ENCODE measurements around the gene OR2T1.
"Not testable (repeated sequence)": the region's sequence is repeated elsewhere in the genome, so short reads cannot be mapped to it uniquely, and the experiment has no call there.

The OR2T1 gene, protein sequence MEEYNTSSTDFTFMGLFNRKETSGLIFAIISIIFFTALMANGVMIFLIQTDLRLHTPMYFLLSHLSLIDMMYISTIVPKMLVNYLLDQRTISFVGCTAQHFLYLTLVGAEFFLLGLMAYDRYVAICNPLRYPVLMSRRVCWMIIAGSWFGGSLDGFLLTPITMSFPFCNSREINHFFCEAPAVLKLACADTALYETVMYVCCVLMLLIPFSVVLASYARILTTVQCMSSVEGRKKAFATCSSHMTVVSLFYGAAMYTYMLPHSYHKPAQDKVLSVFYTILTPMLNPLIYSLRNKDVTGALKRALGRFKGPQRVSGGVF

DNA sequence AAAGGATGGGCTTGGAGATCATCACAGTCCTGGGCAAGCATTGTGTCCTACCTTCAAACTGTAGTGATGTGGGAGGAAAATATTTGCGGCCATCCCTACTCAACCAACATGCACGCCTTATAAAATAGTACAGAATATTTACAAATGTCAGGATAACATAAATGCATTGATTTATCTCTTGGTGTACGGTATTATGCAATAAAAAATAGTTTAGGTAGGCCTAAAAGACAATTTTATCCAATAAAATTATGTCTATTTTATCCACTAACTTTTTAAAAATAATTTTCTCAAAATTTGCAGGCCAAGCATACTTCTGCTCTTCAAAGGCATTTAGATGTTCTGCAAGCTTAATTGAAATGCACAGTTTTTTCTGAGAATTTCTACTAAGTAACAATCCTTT is at the start of gene OR2T1:
TSS of gene OR2T1 (plus strand) at position 301 of the 400 bp plus-strand sequence. CDS start 3,100 bp downstream, outside the sequence.
- no peak for DNase-seq

DNA sequence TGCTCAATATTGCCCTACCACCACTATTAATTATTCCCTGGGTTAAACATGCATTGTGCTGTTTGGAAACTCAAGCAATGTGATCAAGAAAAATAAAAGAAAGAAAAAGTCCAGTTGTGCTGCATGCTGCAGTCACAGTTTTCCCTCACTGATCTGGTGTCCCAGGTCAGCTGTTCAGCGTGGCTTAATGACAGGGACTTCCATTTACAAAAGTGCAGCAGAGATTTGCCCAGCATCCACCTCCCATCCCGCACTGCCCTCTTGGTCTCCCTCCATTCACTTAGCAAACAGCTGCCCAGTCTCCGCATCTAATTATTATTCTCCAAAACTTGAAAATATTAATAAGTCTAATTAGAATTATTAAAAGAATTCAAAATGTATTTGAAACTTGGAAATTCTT is 43.4 kb upstream of the OR2T1 start:
- DNase-seq = no peak

DNA sequence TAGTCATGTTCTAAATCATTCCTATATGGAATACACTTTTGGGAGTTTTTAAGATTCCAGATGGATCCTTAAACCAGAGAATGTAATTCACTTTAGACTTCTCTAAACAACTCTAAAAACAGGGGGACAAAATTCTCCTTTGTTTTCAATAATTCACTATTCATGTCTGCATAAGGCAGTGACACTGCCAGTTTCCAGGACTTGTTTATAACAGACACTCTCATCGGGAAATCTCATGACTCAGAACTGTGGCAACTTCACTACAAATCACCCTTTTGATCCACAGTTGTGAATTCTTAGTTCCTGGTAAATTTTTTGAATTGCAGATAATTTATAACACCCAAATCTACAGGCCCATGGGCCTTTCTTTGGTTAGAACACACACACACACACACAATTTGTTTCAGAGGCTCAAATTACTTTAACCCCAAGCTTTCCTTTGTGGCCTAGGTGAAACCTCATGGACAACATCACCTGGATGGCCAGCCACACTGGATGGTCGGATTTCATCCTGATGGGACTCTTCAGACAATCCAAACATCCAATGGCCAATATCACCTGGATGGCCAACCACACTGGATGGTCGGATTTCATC is 41.6 kb upstream of the OR2T1 start, which contains the start of gene OR2T4:
TSS of gene OR2T4 (plus strand) at position 545 of the 595 bp plus-strand sequence. CDS start at position 545, 0 bp downstream.
- DNase-seq = no peak

DNA sequence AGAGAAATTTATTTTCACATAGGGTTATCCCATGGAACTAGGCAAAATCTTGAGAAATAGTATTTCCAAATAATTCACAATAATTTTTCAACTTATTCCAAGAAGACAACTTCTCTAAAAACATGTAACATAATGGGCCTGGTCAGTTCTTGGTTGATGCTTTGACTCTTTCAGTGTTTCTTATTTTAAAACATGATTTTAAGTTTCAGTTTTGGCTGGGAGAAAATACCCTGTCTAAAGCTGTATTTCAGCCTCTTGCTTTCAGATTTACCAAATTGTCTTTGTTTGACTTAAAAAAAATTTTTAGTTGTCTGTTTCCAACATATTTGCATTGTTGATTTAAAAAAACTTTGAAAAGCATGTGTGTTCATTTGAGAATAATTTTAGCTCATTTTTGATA is 36.2 kb upstream of the OR2T1 start:
- no peak for DNase-seq

DNA sequence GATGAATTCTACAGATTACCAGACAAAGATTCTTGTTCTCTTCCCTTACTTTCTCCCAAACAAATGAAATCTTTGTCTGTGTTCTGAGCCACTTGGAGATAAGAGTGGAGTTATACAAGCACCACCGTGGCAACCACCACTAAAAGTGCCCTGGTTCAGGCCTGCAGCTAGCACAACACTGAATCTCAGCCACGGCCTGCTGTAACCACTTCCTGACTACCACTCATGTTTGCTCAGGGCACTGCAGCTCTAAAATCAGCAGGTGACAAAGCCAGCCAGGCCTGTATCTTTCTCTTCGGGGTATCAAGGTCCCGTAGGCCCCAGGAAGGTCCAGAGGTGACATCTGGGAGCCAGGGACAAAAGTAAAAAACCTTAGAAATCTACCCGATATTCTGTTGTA is 30.5 kb upstream of the OR2T1 start:
- DNase-seq = no peak

DNA sequence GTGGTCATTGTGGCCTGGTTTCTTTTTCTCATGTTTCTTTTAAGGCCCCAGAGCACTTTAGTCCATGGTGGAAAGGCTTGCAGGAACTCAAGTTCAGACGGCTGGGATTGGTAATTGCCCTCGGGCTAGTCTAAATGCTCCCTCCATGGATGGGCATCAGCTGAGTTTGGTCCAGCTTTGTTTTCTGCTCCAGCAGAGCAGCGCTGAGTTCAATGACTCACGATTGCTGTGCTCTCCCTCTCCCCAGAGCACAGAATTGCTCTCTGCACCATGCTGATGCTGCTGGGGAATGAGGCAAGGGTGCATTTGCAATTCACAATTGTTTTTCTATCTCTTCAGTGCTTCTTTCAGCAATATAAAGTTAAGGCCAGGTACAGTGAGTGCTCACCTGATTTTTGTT is 29.1 kb upstream of the OR2T1 start:
- DNase-seq = no peak

DNA sequence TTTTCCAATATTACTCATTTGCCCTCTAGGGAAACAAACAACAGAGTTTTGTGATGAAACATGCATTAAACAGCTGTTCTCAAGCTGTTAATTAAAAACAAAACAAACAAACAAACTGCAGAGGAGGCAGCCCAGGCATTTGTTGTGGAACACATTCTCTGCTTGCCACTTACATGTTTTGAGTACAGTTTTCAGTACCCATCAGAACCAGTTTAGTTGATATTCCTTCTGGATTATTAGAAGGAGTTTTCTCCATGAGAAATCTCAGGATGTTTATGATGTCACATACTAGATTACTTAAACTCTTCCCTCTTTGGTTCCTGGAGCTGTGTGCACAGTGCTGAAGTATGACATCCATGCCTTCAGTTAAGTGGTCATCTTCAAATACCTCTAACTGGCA is 27.4 kb upstream of the OR2T1 start, which contains the start of gene OR2T6:
TSS of gene OR2T6 (plus strand) at position 301 of the 400 bp plus-strand sequence. CDS start 11,863 bp downstream, outside the sequence.
- DNase-seq = no peak

DNA sequence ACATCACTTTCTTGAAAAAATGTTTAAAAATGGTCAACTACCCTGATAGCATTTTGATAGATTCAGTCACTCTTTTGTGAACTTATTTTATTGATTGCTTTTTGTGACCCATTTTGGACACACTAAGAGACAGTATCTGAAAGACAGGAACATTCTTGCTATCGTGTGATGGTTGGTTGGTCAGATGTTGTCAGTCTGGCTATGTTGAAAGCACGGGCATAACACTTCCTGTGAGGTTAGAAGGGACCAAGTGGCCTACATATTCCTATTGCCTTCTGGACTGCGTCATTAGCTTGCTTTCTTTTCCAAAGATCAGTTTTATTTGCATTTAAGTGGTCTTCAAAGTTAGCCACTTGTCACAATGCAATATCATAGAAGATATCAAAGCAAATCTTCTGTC is 25.9 kb upstream of the OR2T1 start:
- DNase-seq = no peak

DNA sequence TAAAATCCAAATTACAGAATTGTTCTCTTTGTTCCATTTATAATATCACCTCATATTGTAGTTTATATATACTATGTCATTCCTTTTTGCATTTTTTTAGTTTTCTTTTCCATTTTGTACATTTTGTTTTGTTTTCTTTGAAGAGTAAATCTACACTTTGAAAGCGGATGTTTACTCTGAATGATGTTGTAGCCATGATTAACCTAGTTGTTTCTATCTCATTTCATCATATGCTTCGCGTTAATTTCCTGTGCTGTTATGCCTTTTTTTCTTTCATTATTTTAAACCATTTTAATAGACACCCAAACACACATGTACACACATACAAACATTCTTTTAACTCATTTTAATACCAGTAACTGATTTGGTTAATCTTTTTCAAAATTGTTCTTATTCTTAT is 22.0 kb upstream of the OR2T1 start:
- DNase-seq = no peak

DNA sequence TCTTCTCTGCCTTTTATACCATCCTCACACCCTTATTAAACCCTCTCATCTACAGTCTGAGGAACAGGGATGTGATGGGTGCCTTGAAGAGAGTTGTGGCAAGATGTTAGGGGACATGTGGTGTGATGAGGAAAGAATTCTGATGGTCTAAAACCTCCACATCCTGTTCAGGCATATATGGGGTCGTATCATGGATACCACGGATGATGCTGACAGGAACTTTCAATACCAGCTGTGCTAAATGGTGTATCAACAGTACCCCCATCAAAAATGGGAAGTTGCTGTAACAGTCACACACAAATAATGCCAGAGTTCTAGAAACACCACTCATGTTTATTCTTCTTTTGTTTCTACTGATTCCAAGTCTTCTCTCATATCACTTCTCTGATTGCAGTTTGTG is 14.4 kb upstream of the OR2T1 start:
- no peak for DNase-seq

DNA sequence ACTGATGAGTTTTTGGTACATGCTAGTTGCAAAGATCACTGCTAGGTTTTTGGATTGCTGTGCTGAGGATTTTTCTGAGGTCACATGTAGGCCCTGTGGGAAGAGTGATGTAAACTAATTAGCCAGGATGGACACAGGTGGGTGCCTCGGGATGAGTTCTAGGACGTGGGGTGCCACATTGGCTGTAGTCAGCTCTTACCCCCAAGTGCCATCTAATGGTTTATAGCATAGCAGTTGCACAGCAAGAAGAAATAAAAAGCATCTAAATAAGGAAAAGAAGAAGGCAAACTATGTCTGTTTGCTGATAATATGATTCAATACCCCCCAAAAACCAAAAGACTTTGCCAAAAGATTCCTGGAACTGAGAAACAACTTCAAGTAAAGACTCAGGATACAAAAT is 9.8 kb upstream of the OR2T1 start:
- DNase-seq = no peak

DNA sequence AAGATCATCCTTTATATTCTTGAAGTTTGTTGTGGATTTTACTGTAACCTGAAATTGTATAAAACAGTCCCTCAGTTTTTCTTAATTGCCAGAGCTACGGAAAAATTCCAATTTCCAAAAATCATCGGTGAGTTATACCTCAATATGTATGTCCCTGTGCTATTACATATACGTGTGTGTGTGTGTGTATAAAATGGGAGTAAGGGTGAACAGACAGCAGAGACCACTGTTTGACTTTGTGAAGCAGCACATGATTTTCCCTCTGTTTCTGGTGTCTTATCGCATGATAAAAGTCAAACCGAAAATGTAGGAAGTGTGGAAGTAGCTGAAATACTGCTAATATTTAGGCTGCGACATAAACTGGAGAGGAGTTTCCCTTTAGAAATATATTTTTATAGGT is 1.2 kb downstream of the OR2T1 start:
- DNase-seq = no peak

DNA sequence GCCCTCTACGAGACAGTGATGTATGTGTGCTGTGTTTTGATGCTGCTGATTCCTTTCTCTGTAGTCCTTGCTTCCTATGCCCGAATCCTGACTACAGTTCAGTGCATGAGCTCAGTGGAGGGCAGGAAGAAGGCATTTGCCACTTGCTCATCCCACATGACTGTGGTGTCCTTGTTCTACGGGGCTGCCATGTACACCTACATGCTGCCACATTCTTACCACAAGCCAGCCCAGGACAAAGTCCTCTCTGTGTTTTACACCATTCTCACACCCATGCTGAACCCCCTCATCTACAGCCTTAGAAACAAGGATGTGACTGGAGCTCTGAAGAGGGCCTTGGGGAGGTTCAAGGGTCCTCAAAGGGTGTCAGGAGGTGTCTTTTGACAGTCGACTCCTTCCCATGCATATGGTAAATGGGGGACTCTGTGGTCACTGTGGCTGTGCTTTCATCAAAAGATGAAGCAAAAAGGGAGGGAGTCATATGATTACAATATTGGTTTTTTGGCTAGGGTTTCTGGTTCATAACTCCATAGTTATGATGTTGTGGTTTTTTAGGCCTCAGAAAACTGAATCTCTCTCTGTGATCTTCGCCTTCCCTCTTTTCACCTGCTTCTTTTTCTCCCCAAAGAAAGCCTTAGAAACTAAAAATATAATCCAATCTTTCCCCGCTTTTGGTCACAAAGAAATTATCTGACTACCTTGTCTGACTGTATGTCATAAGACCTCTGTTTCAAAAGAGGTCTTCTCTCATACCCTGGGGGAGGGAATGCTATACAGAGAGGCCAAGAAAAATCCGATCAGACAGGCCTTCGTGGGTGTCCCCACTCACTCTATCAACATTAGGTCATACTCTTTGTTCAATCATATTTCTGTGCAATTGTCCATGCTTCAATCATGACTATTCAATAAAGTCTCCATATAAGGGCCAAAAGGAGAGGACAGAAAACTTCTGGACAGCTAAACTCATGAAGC is 4.2 kb downstream of the OR2T1 start:
- DNase-seq = no peak

DNA sequence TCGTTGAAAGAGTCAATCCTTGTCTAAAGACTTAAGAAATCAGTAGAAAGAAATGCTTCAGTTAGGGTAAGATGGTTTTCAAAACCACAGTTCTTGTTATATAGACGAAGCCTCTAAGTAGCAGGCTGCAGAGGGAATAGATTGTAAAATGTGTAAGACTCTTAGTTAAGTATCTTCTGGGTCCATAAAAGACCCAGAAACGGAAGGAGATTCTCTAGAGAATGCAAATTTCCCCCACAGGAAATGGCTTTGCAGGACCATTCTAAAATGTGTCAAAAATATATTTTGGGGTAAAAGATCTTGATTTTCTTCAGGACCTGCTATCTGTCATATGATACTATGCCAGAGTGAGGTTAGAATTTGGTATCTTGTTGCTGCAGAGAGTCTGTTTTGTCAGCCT is 13.4 kb downstream of the OR2T1 start:
- no peak for DNase-seq

DNA sequence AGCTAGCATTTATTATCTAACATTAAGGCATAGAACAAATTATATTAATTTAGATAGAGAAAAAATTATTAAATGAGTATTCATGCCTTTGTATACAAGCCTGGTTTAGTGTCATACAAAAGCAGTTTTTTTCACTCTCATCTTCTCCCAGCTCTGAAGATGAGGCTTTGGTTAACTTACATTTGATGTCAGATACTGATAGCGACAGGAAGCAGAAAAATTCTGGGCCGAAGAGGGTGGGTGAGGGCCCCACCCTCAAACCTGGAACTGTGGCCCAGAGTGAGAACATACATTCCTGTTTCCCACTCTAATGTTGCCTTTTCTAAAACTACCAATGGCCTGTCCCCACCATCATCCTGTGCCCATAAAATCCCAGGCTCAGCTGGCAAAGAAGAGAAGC is 15.0 kb downstream of the OR2T1 start:
- no peak for DNase-seq

DNA sequence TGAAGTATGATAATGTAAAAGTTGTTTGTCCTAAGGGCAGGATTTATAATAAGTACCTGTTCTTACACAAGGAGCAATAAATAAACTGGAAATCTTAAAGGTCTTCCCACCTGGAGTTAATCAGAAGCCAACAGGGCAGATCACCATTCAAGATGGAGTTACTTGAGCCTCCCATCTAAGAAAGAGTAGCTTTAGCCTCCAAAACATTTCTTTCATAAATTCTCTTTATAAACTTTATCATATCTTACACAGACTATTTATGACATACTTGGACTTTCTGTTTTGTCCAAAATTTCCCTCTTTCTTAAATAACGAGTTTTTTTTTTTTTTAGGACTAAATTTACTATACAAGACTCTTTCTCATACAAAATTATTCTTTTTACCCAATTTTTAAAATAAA is 18.5 kb downstream of the OR2T1 start:
- no peak for DNase-seq

DNA sequence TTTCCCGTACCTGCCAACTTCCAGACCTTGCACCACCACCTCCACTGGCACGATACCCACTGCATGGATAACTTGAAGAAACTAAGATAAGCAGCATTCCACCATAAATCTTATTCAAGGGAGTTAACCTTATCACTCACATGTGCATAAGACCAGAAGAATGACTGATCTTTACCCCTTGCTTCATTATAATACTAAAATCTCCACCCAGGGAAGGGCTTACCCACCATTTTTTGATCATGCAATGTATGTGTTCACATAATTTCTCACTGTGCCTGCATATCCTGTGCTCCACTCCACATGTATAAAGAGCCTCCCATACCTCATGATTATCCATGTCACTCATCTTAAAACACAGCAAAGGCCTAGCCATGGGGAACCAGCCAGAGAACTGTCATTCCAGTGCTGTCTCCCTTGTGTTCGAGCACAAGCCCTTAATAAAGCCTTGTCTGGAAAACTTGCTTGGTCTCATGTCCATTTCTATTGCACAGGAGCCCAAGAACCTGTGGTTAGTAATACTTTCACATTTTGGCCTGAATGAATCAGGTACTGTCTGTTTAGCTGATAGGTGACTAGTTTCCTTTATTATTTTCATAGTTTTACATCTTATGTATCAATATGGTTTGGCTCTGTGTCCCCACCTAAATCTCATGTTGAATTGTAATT is 24.8 kb downstream of the OR2T1 start:
- not testable (repeated sequence) for DNase-seq

DNA sequence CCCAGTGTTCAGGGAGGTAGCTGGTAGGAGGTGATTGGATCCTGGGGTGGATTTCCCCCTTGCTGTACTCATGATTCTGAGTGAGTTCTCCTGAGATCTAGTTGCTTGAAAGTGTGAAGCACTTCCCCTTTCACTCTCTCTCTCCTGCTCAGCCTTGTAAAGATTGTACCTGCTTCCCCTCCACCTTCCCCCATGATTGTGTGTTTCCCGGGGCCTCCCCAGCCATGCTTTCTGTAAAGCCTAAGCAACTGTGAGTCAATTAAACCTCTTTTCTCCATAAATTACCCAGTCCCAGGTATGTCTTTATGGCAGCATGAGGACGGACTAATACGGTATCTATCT is 25.3 kb downstream of the OR2T1 start:
- not testable (repeated sequence) for DNase-seq

DNA sequence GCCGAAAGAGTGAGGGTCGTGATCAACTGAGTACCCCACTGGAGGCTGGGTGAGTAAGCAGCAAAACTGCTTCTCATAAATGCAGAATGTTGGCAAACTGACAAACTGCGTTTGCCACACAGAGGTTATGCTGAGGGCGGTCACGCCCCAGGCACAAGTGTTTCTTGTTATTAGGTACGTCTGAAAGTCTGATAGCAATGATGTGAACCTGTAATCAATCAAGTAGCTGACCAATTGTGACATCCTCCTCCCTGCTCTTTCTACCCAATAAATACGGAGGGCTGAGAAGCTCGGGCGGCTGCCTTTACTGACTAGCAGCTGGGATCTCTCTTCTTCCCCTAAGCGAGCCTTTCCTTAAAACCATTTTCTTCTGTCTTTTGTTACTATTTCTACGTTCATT is 28.8 kb downstream of the OR2T1 start:
- not testable (repeated sequence) for DNase-seq

DNA sequence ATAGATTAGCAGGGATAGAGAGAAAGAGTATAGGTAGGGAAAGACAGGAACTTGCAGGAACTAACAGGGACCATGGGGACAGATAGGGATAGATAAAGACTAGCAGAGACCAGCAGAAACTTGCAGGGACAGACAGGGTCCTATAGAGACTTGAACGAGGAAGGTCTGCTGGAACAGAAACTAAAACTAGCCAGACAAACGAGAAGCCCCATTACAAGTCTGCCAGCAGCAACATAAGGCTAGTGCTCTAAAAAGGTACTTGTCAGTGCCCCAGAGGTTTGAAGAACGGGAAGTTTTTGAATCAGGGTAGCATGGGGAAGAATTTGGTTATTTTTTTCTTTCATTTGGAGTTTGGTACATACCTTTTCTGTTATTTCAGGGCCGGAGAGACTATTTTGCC is 29.4 kb downstream of the OR2T1 start:
- not testable (repeated sequence) for DNase-seq

DNA sequence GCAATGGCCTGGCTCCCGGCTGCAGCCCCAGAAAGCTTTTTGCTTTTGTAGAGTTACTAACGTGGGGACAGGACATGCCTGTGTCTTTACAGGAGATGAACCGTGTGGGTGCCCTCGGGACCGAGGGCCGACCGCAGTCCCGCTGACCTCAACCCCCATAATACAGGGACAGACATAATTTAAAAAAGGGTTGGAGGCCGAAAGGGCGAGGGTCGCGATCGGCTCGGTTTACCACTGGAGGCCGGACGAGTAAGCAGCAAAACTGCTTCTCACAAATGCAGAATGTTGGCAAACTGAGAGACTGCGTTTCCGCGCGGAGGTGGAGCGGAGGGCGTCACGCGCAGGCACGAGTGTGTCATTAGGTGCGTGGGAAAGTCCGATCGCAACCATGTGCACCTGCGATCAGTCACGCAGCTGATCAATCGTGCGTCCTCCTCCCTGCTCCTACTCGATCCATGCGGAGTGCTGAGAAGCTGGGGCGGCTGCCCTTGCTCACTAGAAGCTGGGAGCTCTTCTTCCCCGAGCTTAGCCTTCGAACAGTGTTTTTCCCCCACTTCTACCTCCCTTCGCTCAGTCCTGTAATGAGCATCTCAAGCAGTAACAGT is 31.1 kb downstream of the OR2T1 start:
- DNase-seq = not testable (repeated sequence)

DNA sequence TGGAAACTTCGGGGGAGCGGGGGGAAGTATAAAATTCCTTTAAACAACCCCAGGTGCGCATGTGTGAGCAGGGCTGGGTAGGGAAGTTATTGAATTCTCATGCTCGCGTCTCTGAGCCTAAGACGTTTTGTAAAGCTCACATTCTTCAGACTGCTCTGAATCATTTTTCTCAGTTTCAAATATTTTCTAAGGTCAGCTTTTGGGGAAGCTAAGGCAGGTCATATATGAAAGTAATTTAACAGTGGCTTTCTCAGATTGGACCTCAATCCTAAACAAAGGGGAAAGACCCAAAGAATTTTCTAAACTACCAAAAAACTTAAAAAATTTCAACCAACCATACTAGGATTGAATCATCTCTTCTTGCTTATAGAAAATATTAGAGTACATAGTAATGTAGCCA is 32.1 kb downstream of the OR2T1 start:
- DNase-seq = not testable (repeated sequence)

All from activated T-cell treated with anti-CD3 and anti-CD28 coated beads, Interleukin-2, amount 50 U/mL, for 1 hour (primary cell).